ENCODE data around the gene CLASP1.

Gene CLASP1

DNA sequence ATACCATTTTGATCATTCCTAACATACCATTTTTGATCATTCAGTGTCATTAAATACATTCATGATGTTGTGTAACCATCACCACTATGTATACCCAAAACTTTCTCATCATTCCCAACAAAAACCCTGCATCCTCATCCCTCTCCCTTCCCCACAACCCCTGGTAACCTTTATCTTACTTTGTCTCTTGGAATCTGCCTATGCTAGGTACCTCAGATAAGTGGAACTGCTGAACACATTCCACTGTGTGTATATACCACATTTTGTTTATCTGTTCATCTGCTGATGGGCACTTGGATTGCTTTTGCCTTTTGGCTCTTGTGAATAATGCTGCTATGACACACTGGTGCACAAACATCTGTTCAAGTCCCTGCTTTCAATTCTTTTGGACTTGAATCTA, 280.4 kb downstream of the CLASP1 start:
- DNase-seq (ENCODE audit: low read depth), result peak; percentile 26

DNA sequence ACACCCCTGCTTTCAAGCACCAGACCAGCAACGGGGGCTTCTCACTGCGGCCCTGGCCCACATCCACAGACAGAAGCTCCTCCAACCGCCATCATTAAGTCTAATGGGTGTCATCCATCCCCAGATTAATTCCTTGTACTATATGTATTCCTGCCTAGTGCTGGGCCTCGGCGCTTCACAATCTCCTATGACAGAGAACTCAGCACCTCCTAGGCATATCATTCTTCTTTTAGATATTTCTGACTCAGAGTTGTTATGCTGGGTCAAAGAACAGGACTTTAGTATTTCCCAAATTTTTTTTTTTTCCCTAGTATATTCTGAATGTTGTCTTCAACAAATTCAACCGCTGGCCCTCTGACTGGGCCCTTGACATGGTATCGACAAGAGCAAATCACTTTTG, 281.1 kb downstream of the CLASP1 start:
- DNase-seq (ENCODE audit: low read depth), result no peak

DNA sequence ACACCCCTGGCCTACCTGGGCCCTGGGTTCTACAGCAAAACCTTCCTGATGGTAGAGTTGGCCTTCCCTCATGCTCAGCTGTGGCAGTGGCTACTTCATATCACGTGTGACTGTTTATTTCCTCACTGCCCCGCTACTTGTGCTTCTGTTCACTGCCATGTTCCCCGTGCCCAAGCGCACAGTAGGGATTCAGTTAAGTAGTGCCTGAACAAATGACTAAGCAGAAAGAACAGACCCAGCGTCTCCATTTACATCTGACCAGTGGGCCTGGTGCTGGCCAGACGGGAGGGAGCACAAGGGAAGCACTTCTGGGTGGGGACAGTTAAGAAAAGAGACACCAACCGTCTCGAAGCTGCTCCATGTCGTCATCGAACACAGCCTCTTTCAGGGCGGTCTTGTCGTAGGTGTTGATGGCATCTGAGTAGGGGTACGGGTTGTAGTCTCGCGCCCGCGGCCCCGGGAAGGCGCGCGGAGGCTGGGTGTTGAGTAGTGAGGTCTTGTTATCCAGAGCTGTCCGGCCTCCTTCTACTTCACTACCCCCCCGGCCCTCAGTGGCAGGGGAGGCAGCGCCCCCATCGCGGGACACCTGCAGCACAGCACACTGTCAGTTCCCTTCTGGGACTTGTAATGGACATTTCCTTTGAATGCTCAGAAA, 281.9 kb downstream of the CLASP1 start:
- DNase-seq (ENCODE audit: low read depth), result no peak

DNA sequence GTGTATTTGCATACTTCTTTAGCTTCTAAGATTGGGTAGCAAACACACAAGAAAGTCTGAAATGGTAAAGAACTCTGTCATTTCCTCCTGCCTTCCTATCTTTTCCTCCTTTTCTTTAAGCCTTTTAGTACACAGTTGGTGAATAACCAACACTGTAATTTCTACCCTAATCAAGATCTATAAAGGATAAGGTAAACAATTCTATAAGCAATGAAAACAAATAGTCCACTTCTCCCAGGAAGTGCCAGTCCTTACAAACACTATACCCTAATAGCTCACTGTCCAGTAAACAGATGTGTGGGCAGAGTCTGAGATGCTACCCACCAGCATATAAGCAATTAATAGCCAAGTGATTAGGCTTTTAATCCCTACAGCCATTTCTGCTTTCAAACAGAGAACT, 283.2 kb downstream of the CLASP1 start:
- no peak for DNase-seq (ENCODE audit: low read depth)

DNA sequence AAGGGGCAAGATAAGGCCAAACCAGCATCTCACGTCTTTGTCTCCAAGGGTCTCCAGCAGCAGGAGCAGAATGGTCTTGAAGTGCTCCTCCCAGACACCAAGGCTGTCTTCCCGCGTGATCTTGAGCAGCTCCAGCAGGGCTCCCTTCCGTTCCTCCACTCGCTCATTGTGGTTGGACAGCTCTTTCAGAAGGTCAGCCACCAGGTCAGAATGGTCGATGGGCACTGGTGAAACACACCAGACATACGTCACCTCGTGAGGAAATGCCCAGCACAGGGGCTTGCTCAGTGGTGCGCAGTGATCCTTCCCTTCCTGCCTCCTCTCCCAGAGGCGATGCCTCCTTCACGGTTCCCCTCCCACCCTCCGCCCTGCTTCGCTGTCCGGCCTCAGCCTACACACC, 284.2 kb downstream of the CLASP1 start:
- DNase-seq (ENCODE audit: low read depth), result no peak

DNA sequence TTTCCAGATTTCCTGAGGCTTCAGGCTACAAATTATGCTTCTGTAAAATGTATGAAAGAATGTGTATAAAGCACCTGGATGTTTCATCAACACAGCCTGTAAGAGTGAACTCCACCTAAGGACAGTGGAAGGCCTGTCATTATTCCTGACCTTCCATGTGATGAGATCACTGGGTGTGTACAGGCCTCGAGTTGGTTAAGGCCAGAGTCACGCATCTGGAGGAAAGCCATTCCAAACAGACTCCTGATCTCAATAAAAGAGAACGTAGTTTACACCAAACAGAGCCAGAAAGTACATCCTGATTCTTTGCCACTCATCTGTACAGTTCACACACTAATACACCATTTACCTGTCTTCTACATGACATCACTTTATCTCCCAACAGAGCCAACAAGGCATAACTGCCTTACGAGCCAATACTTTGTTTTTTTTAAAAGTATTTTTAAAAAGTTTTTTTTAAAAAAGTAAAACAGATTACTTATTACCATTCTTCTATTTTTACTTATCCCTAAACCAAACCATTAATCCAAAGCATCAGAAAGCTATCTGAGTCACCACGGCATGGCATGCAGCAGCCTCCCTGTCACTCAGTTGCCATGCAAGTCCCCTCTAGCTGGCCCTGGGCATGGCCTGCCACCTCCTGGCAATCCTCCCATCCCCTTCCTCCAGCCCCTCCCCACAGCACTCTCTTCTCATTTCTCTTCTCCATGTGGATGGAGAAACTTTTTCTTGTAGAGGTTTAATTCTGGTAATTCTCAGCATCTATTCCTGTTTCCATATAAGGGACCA, 285.4 kb downstream of the CLASP1 start:
- peak; percentile 76 for DNase-seq (ENCODE audit: low read depth)

DNA sequence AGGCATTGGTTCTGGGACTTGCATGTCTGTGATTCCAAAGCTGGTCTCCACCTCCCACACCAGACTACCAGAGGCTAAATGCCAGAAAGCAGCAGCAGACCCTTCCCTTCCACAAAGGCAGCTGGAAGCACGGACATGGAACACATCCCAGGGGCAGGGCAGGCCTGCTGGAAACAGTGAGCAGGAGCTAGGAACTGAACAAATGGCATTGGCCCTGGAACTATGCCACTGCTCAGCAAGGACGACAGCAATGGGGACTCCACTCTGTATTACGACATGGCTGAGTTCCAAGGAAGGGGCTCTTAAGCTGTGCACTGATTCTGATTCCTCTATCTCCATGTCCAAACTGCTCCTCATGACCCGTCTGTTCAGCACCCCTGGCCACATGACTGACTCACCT, 286.5 kb downstream of the CLASP1 start:
- DNase-seq (ENCODE audit: low read depth), result no peak

DNA sequence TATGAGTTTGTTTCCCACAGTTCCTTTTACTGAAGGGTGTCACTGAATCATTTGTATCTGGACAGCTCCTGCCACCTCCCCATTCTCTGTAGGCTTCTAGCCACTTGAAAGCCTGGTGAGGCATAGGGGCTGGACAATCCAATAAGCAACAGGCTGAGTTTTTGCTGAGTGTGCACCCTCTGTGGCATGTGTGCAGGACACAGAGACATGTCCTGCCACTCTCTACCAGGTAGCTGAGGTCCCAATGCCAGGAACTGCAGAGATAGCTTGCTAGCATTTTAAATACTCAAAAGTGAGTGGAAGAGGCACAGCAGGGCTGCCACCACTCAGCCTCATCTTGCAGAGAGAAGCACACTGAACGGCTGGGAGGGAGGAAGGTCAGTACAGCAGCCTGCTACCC, 287.0 kb downstream of the CLASP1 start:
- no peak for DNase-seq (ENCODE audit: low read depth)

DNA sequence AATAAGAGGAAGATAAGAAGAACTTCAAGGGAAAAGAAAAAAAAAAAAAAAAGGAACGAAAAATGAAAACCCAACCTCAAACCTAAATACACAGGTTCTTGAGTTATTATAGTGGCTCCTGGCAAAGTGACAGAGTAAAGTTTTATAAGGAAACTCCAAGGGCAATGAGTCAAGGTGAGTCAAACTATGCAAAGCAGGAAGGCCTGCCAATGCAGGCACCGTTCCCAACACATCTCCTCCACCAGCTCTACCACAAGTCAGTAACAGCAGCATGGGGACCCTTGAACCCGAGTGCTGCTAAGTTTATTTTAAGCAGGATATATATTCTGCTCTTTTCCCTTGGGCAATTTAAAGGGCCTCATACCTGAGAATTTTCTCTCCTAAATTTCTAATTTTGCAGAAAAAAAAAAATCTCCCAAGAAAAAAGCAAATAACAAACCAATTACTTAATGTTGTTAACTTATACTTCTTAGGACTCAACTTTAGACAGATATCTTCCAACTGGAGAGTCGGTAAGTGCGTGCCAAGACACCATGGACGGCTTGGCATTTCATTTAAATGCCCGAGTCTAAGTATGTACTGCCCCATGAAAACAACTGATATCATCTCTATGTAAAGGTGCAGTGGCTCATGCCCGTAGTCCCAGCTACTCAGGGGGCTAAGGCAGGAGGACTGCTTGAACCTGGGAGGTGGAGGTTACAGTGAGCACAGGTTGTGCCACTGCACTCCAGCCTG, 288.5 kb downstream of the CLASP1 start:
- DNase-seq (ENCODE audit: low read depth), result peak; percentile 96

DNA sequence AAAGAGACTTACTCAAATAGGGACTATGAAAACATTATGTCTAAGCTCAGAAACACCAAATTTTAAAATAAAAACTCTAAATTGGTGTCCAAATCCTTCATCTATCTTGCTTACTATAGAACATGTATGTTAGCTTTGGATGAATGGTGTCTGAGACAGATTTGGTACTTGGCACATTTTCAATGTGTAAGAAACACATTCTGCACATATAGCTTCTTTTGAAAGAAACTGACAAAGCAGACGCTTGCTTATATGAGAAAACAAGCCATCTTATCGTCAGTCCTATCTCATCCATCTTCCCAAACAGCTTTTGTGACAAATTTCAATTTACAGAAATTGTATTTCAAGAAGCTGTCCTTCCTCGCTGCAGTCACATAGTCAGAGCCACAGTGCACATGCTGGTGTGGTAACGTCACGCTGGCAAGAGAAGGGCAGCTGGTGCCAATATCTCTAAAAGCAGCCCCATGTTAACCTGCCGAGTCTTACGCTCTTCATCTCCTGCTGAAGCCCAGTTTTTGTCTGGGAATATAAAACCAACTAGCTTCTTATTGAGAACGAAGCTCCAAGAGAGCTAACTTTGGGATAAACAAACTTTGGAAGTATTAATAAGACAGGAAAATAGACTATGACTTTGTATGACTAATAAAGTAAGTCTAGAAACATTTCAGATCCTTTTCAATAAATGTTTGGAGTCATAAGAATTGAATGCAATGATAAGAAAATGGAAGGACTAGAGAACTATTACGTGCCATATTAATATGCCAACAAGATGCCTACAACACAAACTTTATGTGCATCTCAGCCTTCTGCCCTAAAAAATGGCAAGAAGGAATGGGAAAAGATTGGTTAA, 289.3 kb downstream of the CLASP1 start:
- peak; percentile 63 for DNase-seq (ENCODE audit: low read depth)

DNA sequence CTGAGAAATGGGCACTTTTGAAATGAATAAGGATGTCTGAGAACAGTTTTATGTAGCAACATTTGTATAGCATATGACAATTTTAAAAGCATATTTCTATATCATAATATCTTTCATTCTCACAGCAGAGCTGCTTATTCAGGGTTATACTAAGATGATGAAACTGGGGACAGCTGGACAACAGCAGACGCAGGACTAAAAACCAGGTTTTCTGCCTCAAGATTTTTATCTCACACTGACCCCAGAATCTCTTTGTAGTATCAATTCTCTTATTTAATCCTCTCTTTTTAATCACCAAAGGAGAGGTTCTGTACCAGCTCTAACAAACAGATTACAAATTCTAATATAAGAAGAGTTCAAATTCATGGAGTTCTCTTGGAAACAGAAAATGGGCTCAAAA, 290.1 kb downstream of the CLASP1 start:
- no peak for DNase-seq (ENCODE audit: low read depth)

DNA sequence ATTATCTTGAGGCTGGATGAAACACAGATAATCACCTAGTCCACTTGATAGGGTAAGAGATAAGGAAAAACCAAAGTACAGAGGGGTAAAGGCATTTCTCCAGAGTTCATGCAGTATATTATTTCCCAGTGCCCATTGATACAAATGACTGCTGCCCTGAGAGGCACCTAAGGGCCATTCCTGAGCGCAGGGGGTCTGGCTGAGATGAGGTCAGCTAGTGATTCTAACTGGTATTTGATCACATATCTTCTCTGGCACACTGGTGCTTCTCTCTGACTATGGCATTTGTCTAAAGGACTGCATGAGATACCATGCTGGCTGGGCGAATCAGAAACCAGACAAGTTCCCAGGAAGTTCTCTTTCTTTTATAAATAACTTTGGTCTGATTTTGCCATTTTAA, 291.0 kb downstream of the CLASP1 start:
- DNase-seq (ENCODE audit: low read depth), result no peak

DNA sequence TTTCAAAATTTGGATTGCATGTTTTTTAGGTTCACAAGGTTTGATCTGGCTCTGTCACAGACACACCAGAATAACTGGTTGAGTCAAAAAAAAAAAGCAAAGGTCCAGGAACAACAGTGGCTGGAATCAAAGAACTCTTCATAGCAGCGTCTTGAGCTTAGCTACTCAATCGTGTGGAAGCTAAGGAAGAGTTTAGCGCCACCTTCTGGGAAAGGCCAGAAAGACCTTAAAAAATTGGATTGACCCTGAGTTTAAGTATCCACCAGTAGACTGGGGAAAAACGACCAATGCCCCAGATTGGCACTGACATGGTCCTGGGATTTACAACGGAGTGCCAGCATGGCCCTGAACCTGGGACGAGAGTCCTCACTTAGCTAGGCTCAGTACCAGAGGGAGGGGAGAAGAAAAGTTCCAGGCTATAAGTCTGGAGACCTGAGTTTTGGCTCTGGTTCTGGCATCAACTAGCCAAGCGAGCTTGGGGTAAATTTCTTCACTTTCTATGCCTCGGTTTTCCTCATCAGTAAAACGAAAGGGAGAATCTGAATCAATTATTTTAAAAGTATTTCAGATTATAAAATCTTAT, 293.1 kb downstream of the CLASP1 start:
- peak; percentile 79 for DNase-seq (ENCODE audit: low read depth)

DNA sequence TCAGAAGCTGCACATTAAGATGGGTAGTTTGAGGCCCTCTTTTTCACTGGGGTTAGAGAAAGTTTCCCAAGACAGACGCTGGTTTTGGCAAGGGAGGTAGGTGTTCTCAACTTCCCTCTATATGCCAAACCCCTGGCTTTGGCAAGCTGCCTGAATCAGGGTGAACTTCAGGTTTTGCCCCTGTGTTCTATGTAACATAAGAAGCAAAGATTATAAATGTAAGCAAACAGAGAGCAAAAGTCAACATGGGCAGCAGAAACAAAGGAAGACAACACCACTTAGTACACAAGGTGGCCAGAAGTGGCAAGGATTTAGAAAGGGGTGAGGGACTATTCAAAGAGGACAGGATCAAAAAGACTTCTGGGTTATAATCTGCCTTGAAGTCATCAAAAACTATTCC, 293.8 kb downstream of the CLASP1 start:
- no peak for DNase-seq (ENCODE audit: low read depth)

DNA sequence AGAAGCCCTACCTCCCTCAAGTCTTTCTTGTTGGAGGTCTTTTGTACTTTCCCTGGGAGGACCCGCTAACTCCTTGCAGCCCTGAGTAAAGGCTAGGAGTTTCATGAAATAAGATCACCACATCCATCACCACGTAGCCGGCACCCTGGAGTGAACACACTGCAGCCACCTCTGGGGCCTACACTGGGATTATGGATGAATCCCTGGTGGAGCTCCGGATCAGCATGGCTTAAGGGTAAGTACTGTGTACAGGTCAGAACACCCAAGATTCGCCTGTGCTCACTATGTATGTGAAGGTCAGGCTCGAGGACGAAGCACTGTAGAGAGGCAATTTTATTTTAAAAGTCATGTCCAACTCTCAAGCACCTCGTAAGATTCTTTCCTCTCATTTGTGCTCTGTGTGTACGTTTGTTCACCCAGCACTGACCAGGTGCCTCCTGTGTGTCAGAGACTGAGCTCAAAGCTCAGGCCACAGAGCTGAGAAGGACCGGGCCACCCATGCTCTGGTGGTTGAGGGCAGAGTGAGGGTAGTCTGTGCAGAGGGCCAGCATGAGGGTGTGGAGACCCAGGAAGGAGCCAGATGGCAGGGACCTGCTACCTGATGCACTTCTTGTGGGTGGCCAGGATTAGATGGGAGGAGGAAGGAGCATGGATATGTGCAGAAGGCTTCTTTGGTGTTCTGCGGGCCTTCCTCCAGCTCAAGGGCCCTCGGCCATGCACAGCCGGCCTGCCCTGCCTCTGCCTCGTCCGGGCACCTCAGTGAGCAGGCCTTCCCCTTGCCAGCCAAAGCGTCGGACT, 297.5 kb downstream of the CLASP1 start:
- no peak for DNase-seq (ENCODE audit: low read depth)

DNA sequence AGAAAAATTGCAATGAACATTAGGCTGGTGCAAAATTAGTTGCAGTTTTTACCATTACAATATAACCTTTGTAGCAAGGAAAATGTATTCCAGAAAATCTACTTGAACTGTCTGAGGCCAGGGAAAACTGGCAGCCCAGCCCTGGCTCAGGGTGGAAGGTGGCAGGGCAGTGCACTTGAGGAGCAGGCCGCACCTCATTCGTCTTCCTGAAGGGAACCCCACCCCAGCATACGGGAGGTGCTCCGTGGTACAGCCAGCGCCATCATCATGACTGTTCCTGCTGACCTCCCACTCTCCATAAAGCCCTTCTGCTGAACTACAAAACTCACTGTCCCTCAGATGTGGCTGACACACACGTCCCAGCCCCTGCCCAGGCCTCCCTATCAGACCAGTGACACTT, 298.4 kb downstream of the CLASP1 start:
- no peak for DNase-seq (ENCODE audit: low read depth)

DNA sequence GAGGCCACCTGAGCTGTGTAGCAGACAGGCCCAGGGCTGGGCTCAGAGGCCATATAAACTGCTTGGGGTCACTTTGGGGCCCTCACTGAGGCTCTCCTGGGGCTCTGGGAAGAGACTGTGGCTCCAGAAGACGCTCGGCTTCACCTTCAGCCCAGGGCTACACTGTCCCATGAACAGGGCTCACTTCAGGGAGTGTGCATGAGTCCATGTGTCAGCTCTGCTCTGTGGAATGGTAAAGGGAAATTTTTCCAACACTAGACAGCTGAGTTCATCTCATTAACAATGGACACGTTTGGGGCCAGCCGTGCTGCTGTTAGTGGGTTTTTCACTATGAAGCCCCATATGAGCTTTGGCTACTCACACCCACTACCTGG, 298.9 kb downstream of the CLASP1 start:
- DNase-seq (ENCODE audit: low read depth), result no peak

DNA sequence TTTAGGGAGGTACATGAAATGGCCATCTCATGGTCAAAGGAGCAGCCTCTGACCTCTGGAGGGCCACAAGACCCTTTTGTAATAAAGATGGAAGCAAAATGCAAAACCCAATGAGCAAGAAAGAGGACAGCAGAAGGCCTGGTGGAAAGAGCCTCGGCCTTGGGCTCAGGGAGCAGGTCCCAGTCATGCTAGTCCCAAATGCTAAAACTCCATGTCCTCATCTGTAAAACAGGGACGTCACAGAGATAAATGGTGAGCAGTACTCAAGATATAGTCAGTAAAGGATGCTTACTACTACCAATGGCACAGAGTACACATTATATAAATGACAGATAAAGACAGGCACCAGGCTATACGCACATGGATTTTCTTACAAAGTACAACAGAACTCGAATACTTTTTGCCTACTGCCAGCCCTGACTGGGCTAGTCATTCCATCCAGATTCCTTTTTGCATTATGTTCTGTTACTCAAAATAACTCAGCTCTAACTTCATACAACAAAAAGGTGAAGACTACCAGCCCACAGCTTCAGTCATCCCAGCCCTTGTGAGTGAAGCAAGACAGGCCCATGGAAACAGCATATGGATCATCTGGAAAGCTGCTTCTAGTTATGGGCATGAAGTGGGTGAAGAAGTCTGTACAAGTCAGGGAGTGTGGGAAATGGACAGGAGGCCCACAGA, 299.4 kb downstream of the CLASP1 start:
- no peak for DNase-seq (ENCODE audit: low read depth)

DNA sequence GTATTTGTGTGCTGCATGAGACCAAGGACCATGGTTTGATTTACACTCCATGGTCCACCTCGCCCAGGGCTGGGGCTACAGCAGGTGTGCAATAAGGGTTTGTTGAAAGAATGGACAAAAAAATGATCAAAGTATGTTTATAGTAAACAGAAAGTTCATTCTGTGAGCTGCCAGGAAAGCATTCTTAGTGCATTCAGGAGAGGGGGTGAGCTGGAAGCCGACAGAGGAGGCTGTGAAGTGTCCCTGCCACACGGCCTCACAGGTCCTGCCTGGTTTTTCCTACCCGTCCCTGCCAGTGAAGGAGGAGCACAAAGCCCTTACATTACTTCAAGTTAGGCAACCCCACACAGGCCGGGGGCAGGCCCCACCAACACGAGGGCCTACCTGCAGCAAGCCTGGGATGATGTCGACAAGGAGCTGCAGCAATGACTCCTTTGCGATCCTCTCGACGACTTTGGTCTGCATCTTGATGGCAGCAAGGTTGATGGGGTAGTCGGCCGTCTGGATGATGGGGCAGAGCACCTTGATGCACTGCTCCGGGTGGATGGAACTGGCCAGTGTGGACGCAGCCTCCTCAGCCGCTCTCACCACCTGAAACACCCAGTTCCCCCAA, 301.0 kb downstream of the CLASP1 start:
- DNase-seq (ENCODE audit: low read depth), result no peak

DNA sequence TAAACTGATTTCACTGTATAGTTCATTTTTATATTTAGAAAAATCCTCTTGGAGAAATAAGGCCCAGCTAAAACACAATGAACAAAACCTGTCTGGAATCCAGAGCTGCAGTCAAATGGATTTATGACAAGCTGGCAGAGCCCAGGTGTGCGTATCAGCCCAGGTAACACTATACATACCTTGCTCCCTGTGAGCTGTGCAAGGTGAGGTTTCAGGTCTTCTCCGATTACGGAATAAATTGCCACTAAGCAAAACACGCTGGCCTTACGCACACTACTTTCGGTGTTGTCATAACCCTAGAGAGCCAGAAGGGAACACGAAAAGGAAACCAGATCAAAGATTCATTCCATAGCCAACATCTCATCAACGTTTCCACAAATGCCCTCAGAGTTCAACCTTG, 302.4 kb downstream of the CLASP1 start:
- DNase-seq (ENCODE audit: low read depth), result no peak
